GM12801 (cell line): ENCODE results near the gene MTCL1.

ENCODE experiments used
- TF ChIP-seq, protein P1 (sequence below): IDR thresholded peaks from one replicate; pipeline ENCODE4 v1.5.1; 2011; ENCODE audit warnings: control low read depth; ENCODE audit not compliant: insufficient read length; ENCODE audit errors: extremely low read depth

The MTCL1 gene

DNA sequence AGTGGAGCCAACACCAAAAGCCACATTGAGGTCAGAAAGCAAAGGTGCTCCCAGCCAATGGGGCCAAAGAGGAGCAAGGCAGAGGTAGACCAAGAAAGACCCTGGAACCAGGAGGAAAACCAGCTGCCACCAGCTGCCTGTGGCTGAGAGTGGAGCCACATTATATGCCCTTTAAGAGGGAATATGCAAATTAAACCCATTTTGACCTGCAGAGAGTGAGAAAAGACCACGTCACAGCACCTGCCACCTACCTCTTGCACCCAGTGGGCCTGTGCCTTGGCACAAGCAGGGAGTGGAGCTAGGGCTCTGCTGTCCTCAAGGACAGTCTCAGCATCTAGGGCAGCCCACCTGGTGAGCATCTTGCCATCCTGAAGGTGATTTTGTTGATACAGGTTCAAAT lies 161.3 kb downstream of the MTCL1 start:
- TF ChIP-seq, protein P1, sequence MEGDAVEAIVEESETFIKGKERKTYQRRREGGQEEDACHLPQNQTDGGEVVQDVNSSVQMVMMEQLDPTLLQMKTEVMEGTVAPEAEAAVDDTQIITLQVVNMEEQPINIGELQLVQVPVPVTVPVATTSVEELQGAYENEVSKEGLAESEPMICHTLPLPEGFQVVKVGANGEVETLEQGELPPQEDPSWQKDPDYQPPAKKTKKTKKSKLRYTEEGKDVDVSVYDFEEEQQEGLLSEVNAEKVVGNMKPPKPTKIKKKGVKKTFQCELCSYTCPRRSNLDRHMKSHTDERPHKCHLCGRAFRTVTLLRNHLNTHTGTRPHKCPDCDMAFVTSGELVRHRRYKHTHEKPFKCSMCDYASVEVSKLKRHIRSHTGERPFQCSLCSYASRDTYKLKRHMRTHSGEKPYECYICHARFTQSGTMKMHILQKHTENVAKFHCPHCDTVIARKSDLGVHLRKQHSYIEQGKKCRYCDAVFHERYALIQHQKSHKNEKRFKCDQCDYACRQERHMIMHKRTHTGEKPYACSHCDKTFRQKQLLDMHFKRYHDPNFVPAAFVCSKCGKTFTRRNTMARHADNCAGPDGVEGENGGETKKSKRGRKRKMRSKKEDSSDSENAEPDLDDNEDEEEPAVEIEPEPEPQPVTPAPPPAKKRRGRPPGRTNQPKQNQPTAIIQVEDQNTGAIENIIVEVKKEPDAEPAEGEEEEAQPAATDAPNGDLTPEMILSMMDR: no peak

DNA sequence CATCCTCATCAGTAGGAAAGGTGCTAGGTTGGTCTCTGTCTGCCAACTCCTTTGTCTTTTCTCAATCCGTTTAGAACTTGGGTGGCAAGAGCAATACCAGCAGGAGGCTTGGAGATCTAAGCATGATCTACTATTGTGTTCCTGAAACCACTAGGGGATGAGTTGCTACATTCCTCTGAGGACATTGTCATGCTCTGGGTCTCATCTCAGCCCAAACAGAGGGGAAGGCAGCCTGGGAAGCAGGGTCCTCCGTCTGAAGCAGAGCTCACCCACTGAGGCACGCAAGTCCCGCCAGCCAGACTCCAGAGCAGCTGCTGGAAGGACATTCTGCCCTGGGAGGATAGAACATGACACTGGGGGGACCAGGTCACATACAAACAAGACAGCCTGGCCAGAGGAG lies 162.9 kb downstream of the MTCL1 start:
- TF ChIP-seq, protein P1: no peak

DNA sequence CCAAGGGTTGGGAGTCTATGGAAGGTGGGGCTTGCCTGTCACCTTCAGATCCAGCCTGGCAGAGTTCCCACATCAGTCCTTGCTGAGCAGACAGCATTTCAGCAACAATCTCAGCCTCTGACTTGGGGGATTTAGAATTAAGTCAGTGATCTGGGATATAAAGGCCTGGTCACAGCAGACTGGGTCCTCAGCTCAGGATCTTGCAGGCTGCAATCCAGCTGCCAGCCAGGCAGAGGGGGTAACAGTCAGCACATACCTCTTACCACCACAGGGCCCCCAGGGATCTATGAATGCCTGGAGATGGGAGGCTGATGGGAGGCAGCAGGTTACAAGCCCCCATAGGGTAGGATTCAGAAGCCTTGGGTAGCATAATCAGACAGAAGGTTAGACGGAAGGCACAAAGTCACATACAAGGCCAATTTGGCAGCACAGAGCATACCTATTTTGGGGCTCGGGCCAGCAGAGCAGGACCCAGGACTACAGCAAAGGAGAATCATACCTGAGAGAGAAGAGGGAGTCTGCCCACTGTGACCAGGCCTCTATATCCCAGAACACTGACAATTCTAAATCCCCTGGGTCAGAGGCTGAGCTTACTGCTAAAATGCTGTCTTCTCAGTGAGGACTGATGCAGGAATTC lies 163.5 kb downstream of the MTCL1 start:
- TF ChIP-seq, protein P1: no peak

DNA sequence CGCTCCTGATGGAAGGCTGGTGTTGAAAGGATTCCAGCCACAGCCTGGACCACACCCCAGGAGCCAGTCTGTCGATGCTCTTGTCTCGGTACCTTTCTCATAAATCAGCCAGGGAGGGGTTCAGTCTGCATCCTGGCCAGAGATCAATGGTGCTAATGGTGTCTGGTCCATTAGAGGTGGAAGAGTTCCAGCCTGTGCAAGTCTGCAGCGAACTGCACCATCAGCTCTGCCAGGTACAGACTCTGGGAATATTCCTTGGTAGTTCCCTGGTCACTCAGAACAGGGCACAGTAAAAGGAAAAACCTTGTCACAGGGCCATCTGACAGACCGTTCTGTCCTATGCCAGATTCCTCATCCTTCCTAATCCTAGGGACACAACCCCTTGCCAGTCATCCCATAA lies 164.3 kb downstream of the MTCL1 start:
- TF ChIP-seq, protein P1: no peak

GRCh38 chr18:8870528-8870927 lies 165.2 kb downstream of the MTCL1 start:
- TF ChIP-seq, protein P1: no peak

DNA sequence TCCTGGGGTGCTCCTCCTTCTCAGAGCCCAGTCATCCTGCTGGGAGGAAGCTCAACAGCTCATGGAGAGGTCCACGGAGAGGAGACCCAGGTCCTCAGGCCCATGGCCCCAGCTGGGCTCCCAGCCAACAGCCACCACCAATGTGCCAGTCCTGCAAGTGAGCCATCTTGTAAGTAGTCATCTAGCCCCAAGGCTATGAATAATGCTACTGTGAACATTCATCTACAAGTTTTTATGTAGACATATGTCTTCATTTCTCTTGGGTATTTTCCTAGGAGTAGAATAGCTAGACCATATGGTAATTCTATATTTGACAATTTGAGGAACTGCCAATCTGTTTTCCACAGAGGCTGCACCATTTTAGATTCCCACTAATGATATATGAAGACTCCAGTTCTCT lies 166.1 kb downstream of the MTCL1 start:
- TF ChIP-seq, protein P1: no peak

- TF ChIP-seq, protein P1: no peak
Measured at GRCh38 chr18:8874872-8875271, 169.5 kb downstream of the MTCL1 start.
